NT2/D1 (cell line): ENCODE results near the gene ABCA1.

ENCODE experiments used
- SUZ12 ChIP-seq: IDR thresholded peaks from 2 replicates; pipeline ENCODE4 v1.6.1; 2011; ENCODE audit not compliant: insufficient read length, insufficient read depth; ENCODE audit errors: extremely low read depth
- YY1 ChIP-seq: IDR thresholded peaks from 2 replicates; pipeline ENCODE4 v1.6.1; 2011; ENCODE audit not compliant: insufficient read length, insufficient read depth
- ZNF274 ChIP-seq: IDR thresholded peaks from 2 replicates; pipeline ENCODE4 v1.6.1; 2011; ENCODE audit warnings: mild to moderate bottlenecking, low read depth, low read length

- TF ChIP-seq ZNF274 (no peak), YY1 (no peak), SUZ12 (no peak)
Observed at GRCh38 chr9:104915753-104916152, 12.2 kb downstream of the ABCA1 start.
